Measurements from ENCODE around the gene PRKCE. TPM values are rescaled to one million over a fixed set of nuclear protein-coding genes. Genes with fewer than 3 reads are reported as not detected.

Gene PRKCE
- total RNA-seq, 1 experiment from 2014 or later: 14.8 TPM

- TF ChIP-seq TCF7L2 (IDR thresholded peaks at IDR 0.05; ENCODE audit: borderline replicate concordance, extremely low read depth, insufficient read depth, insufficient read length) (no peak), ZFX (IDR thresholded peaks at IDR 0.05) (no peak), RAD21 (IDR thresholded peaks at IDR 0.05; ENCODE audit: low read depth) (no peak), FOSL1 (IDR thresholded peaks at IDR 0.05; ENCODE audit: low read depth) (no peak), EGR1 (IDR thresholded peaks at IDR 0.05; ENCODE audit: low read depth) (no peak), SRF (IDR thresholded peaks at IDR 0.05; ENCODE audit: low read depth) (no peak), CBX3 (IDR thresholded peaks at IDR 0.05; ENCODE audit: low read depth) (no peak), ZNF274 (IDR thresholded peaks at IDR 0.05; ENCODE audit: low read depth, low read length) (no peak), ZBTB33 (IDR thresholded peaks at IDR 0.05; ENCODE audit: extremely low read depth, insufficient replicate concordance, low read length) (no peak), JUND (IDR thresholded peaks at IDR 0.05) (no peak)
Observed at GRCh38 chr2:46071074-46071473, 419.6 kb downstream of the PRKCE start (continued).

GRCh38 chr2:46072101-46072820 is 420.8 kb downstream of the PRKCE start:
- Histone ChIP-seq H3K9me2 (ENCODE audit: insufficient read depth) (no peaks in the 10 kb centered on the region), H3K27me3 (ENCODE audit: insufficient read depth, low read length) (no peaks in the 10 kb centered on the region), H3K4me1 (ENCODE audit: control insufficient read depth in 1 of 2, insufficient read depth in 2 of 2, low read length in 2 of 2) (peaks cover 8 to 18% of the 10 kb centered on the region in 2 experiments; a peak in 3 of 4 replicates), H3K9ac (ENCODE audit: low read length) (no peak overlapping the region), H3K27ac (ENCODE audit: low read depth, low read length) (no peak overlapping the region), H3K79me2 (ENCODE audit: insufficient read depth, low read length) (no peaks in the 10 kb centered on the region), H3K4me2 (ENCODE audit: low read length) (no peak overlapping the region; the same call in 1 of the 2 replicates), H4K20me1 (ENCODE audit: insufficient read depth) (no peaks in the 10 kb centered on the region), H2AFZ (ENCODE audit: low read depth, low read length, poor library complexity, severe bottlenecking) (no peak overlapping the region), H3K36me3 (ENCODE audit: control insufficient read depth in 1 of 2, insufficient read depth in 2 of 2, low read length in 2 of 2) (no peaks in the 10 kb centered on the region), H3K9me3 (ENCODE audit: control insufficient read depth in 1 of 2, insufficient read depth in 1 of 2, low read depth in 1 of 2, low read length in 2 of 2) (no peaks in the 10 kb centered on the region), H3K4me3 (replicated peaks in 1 of 2; ENCODE audit: low read depth in 1 of 2, low read length in 2 of 2) (no peak overlapping the region)
- ChIA-PET RAD21 (ENCODE audit: low non-redundant PET in 1 of 2, low total read pairs in 2 of 2, uncharacterized antibody in 2 of 2, unreplicated experiment in 2 of 2) (no interaction called here), CTCF (interaction anchor here (2.1 kb wide), 1 partner anchor 9 kb away, joined by 6 read pairs; no protein-coding TSS in a partner anchor), POLR2A (no interaction called here)
- no TSS peak for BruUV-seq (replicated peaks)
- ATAC-seq (no peak), DNase-seq (ENCODE audit: low read depth, low spot score) (no peak)
- intact Hi-C loops (cut with micrococcal nuclease): no loop called here
- TF ChIP-seq SRF (IDR thresholded peaks at IDR 0.05; ENCODE audit: low read depth) (no peak), ZNF274 (IDR thresholded peaks at IDR 0.05; ENCODE audit: low read depth, low read length) (no peak), SIN3A (IDR thresholded peaks at IDR 0.05; ENCODE audit: low read depth) (no peak), ELF1 (IDR thresholded peaks at IDR 0.05; ENCODE audit: borderline replicate concordance, low read depth) (no peak), POLR2AphosphoS5 (IDR thresholded peaks at IDR 0.05; ENCODE audit: low read depth, low read length) (no peak), SP1 (IDR thresholded peaks at IDR 0.05; ENCODE audit: low read depth) (no peak), EZH2 (IDR thresholded peaks at IDR 0.05) (no peak), REST (IDR thresholded peaks at IDR 0.05; ENCODE audit: low read depth) (no peak), EZH2phosphoT487 (IDR thresholded peaks at IDR 0.05; ENCODE audit: borderline replicate concordance) (no peak), ATF3 (IDR thresholded peaks at IDR 0.05) (no peak), FOSL1 (IDR thresholded peaks at IDR 0.05; ENCODE audit: low read depth) (no peak)
